Neural crest cell (in vitro differentiated cells): ENCODE results near the gene UNC5B. TPM values are rescaled to one million over a fixed set of nuclear protein-coding genes. Genes with fewer than 3 reads are reported as not detected.

Experiments used
- DNase-seq: peaks from one replicate; pipeline ENCODE4 v3.0.0; 2021; ENCODE audit warnings: low read depth, mixed read lengths, low spot score
- H3K27ac Mint-ChIP-seq: one replicate; pipeline ENCODE4 v1.8.0; 2021; ENCODE audit warnings: mild to moderate bottlenecking, mixed read lengths; ENCODE audit not compliant: unreplicated experiment
- H3K27me3 Mint-ChIP-seq: 2 replicates; pipeline ENCODE4 v1.8.0; 2021; ENCODE audit warnings: low read depth, mild to moderate bottlenecking, mixed read lengths
- H3K36me3 Mint-ChIP-seq: 2 replicates; pipeline ENCODE4 v1.8.0; 2021; ENCODE audit warnings: low read depth, mild to moderate bottlenecking, mixed read lengths
- H3K4me1 Mint-ChIP-seq: 2 replicates; pipeline ENCODE4 v1.8.0; 2021; ENCODE audit warnings: mixed read lengths
- H3K4me3 Mint-ChIP-seq: one replicate; pipeline ENCODE4 v1.8.0; 2021; ENCODE audit warnings: mild to moderate bottlenecking, mixed read lengths
- H3K9me3 Mint-ChIP-seq: 2 replicates; pipeline ENCODE4 v1.8.0; 2021; ENCODE audit warnings: mixed read lengths
- total RNA-seq: library from RNA; stranded (reverse); gene quantifications from 2 replicates; pipeline ENCODE4 v1.2.1, GENCODE V29; 2021
- TF ChIP-seq, protein P1 (sequence below): fragments of 200-600 bp; sonication (generic); conservative IDR thresholded peaks from 2 replicates; pipeline ENCODE4 v1.5.0; 2021; ENCODE audit warnings: antibody characterized with exemption, mild to moderate bottlenecking

UNC5B gene
- total RNA-seq, 1 donor from 2014 or later: 1.3 TPM

DNA sequence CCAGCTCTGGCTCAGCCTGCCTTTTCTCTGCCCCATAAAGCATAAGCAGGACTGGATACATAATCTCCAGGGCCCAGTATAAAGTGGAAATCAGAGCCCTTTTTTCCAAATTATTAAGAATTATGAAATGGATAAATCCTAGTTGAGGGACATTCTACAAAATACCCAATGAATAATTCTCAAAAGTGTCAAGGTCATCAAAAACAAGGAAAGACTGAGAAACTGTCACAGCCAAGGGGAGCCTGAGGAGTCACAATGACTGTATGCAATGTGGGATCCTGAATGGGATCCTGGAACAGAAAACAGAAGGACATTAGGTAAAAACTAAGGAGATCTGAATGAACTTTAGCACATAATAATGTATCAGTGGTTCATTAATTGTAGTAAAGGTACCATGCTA is 4.8 kb upstream of the UNC5B start:
- Mint-ChIP-seq H3K9me3 (no peaks in the 10 kb centered on the region), H3K27me3 (peaks cover 52% of the 10 kb centered on the region), H3K4me1 (peaks cover 9% of the 10 kb centered on the region), H3K4me3 (no peak overlapping the region), H3K27ac (peak overlapping the region; percentile 35), H3K36me3 (no peaks in the 10 kb centered on the region)
- TF ChIP-seq, protein P1, sequence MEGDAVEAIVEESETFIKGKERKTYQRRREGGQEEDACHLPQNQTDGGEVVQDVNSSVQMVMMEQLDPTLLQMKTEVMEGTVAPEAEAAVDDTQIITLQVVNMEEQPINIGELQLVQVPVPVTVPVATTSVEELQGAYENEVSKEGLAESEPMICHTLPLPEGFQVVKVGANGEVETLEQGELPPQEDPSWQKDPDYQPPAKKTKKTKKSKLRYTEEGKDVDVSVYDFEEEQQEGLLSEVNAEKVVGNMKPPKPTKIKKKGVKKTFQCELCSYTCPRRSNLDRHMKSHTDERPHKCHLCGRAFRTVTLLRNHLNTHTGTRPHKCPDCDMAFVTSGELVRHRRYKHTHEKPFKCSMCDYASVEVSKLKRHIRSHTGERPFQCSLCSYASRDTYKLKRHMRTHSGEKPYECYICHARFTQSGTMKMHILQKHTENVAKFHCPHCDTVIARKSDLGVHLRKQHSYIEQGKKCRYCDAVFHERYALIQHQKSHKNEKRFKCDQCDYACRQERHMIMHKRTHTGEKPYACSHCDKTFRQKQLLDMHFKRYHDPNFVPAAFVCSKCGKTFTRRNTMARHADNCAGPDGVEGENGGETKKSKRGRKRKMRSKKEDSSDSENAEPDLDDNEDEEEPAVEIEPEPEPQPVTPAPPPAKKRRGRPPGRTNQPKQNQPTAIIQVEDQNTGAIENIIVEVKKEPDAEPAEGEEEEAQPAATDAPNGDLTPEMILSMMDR: no peak
- no peak for DNase-seq

DNA sequence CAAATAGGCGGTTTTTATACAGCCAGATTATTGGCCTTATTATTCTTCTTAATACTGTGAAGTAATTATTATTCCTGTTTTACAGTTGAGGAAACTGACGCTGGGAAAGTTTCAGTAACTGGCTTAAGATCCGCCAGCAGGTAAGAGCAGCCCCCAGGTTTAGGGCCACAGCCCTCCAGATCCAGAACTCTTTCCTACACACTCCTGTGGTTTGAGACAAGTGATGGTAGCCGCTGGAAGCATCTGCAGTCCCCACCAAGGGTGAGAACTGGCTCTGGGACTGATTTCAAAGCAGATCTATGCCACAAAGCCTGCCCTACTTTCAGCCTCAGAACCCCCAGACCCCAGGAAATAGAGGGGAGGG is 3.0 kb upstream of the UNC5B start:
- Mint-ChIP-seq H3K27ac (no peak overlapping the region), H3K27me3 (peaks cover 67% of the 10 kb centered on the region)

DNA sequence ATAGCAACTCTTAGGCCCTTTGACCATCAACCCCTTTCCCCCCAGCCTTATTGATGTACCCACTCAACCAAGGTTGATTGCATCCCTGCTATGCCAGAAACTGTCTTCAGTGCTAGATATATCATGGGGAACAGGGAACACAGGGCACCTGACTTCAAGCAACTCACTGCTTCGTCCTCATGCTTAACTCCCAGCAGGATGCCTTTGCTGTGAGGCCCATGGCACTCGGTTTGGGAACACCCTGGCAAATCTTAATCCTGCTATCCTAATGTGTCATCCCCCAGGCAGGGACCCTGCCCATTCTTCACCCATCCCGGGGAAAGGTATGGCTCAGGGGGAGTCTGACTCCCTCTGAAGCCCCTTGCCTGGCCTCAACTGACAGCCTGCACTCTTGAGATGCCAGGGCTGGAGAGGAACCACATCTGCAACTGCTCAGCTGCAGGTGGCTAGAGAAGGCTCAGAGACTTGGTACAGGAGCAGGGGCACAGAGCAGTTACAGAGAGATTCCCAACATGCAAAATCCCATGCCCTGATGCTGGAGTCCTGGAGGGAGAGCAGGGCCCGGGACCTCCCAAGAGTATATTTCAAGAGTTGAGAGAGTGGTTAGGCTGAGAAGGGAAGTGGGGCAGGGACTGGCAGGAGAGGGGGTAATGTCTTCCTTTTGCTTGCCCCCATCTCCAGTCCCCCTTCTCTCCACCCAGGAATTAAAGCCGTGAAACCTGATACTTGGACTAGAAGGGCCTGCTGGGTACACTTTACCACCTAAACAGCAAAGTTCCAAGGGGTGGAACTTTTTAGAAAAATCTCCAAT is 2.4 kb upstream of the UNC5B start:
- no peak for DNase-seq
- H3K4me1 Mint-ChIP-seq: peaks cover 26% of the 10 kb centered on the region
- peaks cover 73% of the 10 kb centered on the region for H3K27me3 Mint-ChIP-seq
- TF ChIP-seq, protein P1: no peak
- no peaks in the 10 kb centered on the region for H3K9me3 Mint-ChIP-seq
- no peaks in the 10 kb centered on the region for H3K36me3 Mint-ChIP-seq
- H3K4me3 Mint-ChIP-seq: peak overlapping the region; percentile 57
- H3K27ac Mint-ChIP-seq: no peak overlapping the region

More for the DNA sequence above, 3.0 kb upstream of the UNC5B start:
- no peak for DNase-seq
- Mint-ChIP-seq H3K36me3 (no peaks in the 10 kb centered on the region), H3K9me3 (no peaks in the 10 kb centered on the region), H3K4me1 (peaks cover 23% of the 10 kb centered on the region), H3K4me3 (peak overlapping the region; percentile 56)
- TF ChIP-seq, protein P1: no peak

DNA sequence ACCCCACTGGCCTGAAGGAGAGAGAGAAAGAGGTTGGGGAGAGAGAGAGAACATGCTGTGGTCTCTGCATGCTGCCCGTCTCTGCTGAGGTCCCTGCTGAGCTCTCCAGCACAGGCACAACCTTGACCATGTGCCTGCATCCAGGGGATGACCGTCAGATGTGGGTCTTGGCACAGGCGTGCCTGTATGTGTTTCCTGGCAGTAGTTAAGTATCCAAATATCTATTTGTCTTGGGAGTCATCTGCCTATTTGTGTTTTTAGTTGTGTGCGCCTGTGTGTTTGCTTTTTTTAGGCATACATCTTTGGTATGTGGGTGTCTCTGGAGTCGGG is 1.9 kb upstream of the UNC5B start:
- TF ChIP-seq, protein P1: no peak
- peak overlapping the region; percentile 49 for H3K4me3 Mint-ChIP-seq

DNA sequence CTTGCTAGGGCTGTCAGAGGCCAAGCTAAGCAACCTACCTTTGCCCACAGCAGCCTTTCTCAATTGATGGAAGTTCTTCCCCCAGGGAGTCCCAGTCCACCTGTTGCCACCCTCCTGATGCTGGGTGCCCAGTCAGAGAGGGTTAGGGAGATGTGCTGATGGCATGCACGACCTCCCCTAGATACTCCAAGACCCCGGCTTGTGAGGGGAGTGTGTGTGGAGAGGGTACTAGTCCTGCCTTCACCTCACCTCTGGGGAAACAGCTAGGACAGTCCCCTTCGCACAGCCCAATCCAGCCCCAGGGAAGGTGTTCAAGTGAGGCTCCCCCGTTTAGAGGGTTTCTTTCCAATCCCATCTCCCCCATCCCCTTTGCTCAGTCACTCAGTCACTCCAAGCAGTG is 1.3 kb upstream of the UNC5B start:
- Mint-ChIP-seq H3K9me3 (no peaks in the 10 kb centered on the region), H3K4me3 (peak overlapping the region; percentile 49), H3K27me3 (peaks cover 83% of the 10 kb centered on the region), H3K27ac (no peak overlapping the region), H3K36me3 (no peaks in the 10 kb centered on the region), H3K4me1 (peaks cover 31% of the 10 kb centered on the region)
- no peak for DNase-seq
- TF ChIP-seq, protein P1: no peak

More for the DNA sequence above, 1.9 kb upstream of the UNC5B start:
- H3K4me1 Mint-ChIP-seq: peaks cover 27% of the 10 kb centered on the region
- peaks cover 79% of the 10 kb centered on the region for H3K27me3 Mint-ChIP-seq
- H3K9me3 Mint-ChIP-seq: no peaks in the 10 kb centered on the region
- H3K36me3 Mint-ChIP-seq: no peaks in the 10 kb centered on the region
- DNase-seq: no peak
- no peak overlapping the region for H3K27ac Mint-ChIP-seq
